BJ (cell line): Measurements from ENCODE around the gene ASCC3. TPM values are rescaled to one million over a fixed set of nuclear protein-coding genes. Genes with fewer than 3 reads are reported as not detected.

Source experiments
- CTCF ChIA-PET: fragments of 350-600 bp; formaldehyde crosslinking; extraction: SDS; loops from one replicate; lab custom pipeline; 2021; ENCODE audit warnings: antibody characterized with exemption, inconsistent platforms; lab: Yijun Ruan, JAX
- POLR2A ChIA-PET: fragments of 300-600 bp; sonication (Branson Sonifier 250); formaldehyde crosslinking; extraction: SDS; loops from one replicate; lab custom pipeline; 2021; ENCODE audit warnings: antibody characterized with exemption; lab: Charles Lee
- DNase-seq: peaks from one replicate; pipeline ENCODE4 v3.0.0-alpha.2; 2011; ENCODE audit warnings: low read depth
- H3K27me3 ChIP-seq: 2 replicates; pipeline ENCODE4 v1.6.0; 2011; ENCODE audit warnings: low read length; ENCODE audit not compliant: control insufficient read depth, insufficient read depth
- H3K36me3 ChIP-seq: 2 replicates; pipeline ENCODE4 v1.5.1; 2011; ENCODE audit warnings: low read length; ENCODE audit not compliant: control insufficient read depth, insufficient read depth
- H3K4me3 ChIP-seq: 2 replicates; pipeline ENCODE4 v1.5.1; 2011; ENCODE audit warnings: low read depth, mild to moderate bottlenecking, control low read depth, low read length
- polyA plus RNA-seq: library from polyadenylated mRNA; depleted of rRNA; stranded (reverse); fragments of >200 nt; gene quantifications from 2 replicates; pipeline ENCODE4 v1.2.3, GENCODE V29; 2011
- TF ChIP-seq, protein P1 (sequence below): IDR thresholded peaks from 2 replicates; pipeline ENCODE4 v1.5.1; 2011; ENCODE audit warnings: low read depth, mild to moderate bottlenecking, control low read depth, inconsistent platforms, low read length, moderate library complexity; ENCODE audit not compliant: insufficient read depth

Gene ASCC3
- polyA plus RNA-seq, 1 experiment = 30.4 TPM

DNA sequence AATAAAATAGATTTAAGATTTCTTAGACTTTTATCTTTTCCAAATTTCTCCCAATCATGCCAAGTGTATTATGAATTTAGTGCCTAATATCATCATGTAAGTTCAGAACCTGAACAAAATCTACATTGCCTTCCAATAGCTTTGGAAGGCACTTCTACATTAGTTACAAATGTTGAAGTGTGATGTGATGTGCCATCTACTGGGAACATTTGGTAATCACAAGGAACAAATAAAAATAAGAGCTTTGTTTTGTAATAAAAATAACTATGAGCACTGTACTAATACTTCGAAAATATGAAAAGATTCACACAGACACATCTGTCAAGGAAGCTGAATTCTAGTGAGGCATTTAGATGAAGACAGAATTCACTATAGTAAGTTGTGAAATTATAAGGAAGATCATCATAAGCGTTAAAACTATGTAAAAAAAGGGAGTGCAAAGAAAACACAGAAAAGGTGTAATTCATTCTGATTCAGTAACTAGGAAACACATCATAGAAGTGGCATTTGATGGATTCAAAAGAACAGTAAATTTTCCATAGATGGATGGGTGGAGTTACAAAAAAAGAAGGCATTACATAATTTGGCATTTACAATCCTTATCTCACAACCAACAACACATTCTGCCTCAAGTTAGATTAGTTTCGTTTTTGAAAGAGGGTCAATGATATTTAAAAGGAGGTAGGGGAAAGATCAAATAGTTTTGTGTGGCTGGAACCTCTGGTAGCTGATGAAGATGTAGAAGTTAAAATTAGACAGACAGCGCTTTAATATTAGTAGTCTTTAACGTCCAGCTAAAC is 161.0 kb downstream of the ASCC3 start:
- no peaks in the 10 kb centered on the region for H3K27me3 ChIP-seq
- ChIA-PET POLR2A (no interaction called here), CTCF (interaction anchor here (0.6 to 1.8 kb wide), 8 partner anchors 10 to 613 kb away, joined by 3 to 10 read pairs (median 4); no protein-coding TSS in a partner anchor)
- no peak overlapping the region for H3K4me3 ChIP-seq
- DNase-seq = no peak
- H3K36me3 ChIP-seq = no peaks in the 10 kb centered on the region
- TF ChIP-seq, protein P1, sequence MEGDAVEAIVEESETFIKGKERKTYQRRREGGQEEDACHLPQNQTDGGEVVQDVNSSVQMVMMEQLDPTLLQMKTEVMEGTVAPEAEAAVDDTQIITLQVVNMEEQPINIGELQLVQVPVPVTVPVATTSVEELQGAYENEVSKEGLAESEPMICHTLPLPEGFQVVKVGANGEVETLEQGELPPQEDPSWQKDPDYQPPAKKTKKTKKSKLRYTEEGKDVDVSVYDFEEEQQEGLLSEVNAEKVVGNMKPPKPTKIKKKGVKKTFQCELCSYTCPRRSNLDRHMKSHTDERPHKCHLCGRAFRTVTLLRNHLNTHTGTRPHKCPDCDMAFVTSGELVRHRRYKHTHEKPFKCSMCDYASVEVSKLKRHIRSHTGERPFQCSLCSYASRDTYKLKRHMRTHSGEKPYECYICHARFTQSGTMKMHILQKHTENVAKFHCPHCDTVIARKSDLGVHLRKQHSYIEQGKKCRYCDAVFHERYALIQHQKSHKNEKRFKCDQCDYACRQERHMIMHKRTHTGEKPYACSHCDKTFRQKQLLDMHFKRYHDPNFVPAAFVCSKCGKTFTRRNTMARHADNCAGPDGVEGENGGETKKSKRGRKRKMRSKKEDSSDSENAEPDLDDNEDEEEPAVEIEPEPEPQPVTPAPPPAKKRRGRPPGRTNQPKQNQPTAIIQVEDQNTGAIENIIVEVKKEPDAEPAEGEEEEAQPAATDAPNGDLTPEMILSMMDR = peak; percentile 51

DNA sequence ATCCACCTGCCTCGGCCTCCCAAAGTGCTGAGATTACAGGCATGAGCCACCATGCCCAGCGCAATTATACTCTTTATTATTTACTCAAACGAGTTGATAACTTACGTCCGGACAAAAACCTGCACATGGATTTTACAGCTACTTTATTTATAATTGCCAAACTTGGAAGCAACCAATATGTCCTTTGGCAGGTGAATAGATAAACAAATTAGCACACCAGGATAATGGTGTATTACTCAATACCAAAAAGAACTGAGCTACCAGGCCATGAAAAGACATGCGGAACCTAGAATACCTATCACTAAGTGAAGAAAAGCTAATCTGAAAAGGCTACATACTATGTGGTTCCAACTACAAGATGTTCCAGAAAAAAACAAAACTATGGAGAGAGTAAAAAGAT is 168.1 kb downstream of the ASCC3 start:
- CTCF ChIA-PET = no interaction called here
- POLR2A ChIA-PET = no interaction called here

DNA sequence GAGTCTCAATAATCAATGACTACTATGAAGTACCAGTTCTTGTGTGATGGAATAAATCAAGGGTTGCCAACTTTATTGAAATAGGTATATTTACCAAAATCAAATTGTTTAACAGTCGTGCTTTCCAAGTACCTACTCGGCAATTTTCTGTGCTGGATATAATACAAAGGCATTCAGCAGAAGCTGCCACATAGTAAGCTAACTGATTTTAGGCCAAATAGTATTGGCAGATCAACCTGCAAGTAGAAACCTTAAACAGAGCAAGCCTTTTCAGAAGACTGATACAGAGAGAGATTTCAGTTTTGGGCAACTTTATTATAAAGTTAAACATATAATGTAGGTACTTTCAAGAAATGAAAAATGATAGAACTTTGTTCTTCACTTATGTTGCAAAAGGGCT is 174.6 kb downstream of the ASCC3 start:
- CTCF ChIA-PET = no interaction called here
- no peak for DNase-seq
- TF ChIP-seq, protein P1 = no peak
- no peaks in the 10 kb centered on the region for H3K27me3 ChIP-seq
- no peaks in the 10 kb centered on the region for H3K36me3 ChIP-seq
- no peak overlapping the region for H3K4me3 ChIP-seq
- POLR2A ChIA-PET = no interaction called here

More for the DNA sequence above, 168.1 kb downstream of the ASCC3 start:
- DNase-seq = no peak
- no peaks in the 10 kb centered on the region for H3K27me3 ChIP-seq
- no peaks in the 10 kb centered on the region for H3K36me3 ChIP-seq
- no peak overlapping the region for H3K4me3 ChIP-seq
- TF ChIP-seq, protein P1 = no peak

DNA sequence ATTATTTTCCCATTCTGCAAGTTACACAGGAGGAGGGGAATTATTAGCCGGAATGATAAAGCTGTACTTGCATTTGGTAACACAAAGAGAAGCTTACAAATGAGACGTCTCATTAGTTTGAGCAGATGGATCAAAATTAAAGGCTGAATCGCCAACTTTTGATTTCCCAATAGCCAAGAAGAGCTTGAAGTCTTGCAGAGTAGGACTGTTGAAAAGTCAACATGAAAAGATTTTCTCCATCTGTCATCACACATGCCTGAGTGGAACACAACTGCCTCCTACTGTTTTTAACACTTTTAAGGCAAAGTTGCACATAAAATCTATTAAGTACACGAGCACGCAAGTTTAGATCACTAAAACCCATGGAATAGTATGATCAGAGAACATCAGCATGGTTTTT is 176.2 kb downstream of the ASCC3 start:
- POLR2A ChIA-PET = interaction anchor here (0.6 kb wide), 1 partner anchor 529 kb away, joined by 3 read pairs; no protein-coding TSS in a partner anchor
- H3K27me3 ChIP-seq = no peaks in the 10 kb centered on the region
- peaks cover 1% of the 10 kb centered on the region; the same call in 1 of the 2 replicates for H3K36me3 ChIP-seq
- H3K4me3 ChIP-seq = no peak overlapping the region
- DNase-seq = no peak
- TF ChIP-seq, protein P1 = no peak
- CTCF ChIA-PET = interaction anchor here (0.7 to 1.0 kb wide), 2 partner anchors 15 to 598 kb away, joined by 3 read pairs; no protein-coding TSS in a partner anchor

DNA sequence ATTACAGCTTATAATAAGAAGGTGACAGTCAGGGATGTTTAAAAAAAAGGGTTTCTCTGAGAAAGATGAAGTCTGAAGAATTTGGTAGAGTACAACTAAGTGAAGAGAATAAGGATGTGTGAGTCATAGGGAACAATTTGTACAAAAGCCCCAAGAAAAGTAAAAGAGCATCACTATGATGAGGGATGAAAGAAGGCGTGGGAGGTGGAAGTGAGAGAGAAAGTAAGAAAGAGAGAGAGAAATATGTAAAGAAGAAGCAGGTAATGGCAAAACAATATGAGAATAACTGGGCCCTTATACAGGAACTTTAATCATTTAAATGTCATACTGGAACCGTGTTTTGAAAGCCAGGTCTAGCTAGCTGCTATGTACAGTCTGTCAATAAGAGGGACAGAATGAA is 179.4 kb downstream of the ASCC3 start:
- TF ChIP-seq, protein P1 = no peak
- ChIA-PET POLR2A (interaction anchor here (0.5 kb wide), 1 partner anchor 1615 kb away, joined by 3 read pairs; no protein-coding TSS in a partner anchor), CTCF (interaction anchor here (0.6 to 0.8 kb wide), 2 partner anchors 18 to 595 kb away, joined by 3 to 4 read pairs; no protein-coding TSS in a partner anchor)
- peaks cover 2% of the 10 kb centered on the region; the same call in 1 of the 2 replicates for H3K36me3 ChIP-seq
- no peaks in the 10 kb centered on the region for H3K27me3 ChIP-seq
- no peak for DNase-seq
- no peak overlapping the region for H3K4me3 ChIP-seq
